Measurements from ENCODE around the gene RPL14.

- TF ChIP-seq POLR2A (IDR thresholded peaks at IDR 0.05; ENCODE audit: low read length) (peak; percentile 51), RAD21 (conservative IDR thresholded peaks at IDR 0.05 in 1 of 2, IDR thresholded peaks at IDR 0.05 in 1 of 2) (no peak), EP300 (IDR thresholded peaks at IDR 0.05) (no peak), ESRRA (IDR thresholded peaks at IDR 0.05; ENCODE audit: borderline replicate concordance, low read length) (no peak), EHMT2 (IDR thresholded peaks at IDR 0.05; ENCODE audit: low read depth) (no peak), ZNF302 (CRISPR knock-in tag; IDR thresholded peaks at IDR 0.05) (no peak), MAFK (IDR thresholded peaks at IDR 0.05; ENCODE audit: partially characterized antibody) (no peak), MYC (IDR thresholded peaks at IDR 0.05; ENCODE audit: borderline replicate concordance, low read length) (no peak)
- TF ChIP-seq, protein P1, sequence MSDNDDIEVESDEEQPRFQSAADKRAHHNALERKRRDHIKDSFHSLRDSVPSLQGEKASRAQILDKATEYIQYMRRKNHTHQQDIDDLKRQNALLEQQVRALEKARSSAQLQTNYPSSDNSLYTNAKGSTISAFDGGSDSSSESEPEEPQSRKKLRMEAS (IDR thresholded peaks at IDR 0.05): peak; percentile 44; the same call in 1 of the 2 replicates
- TF ChIP-seq, protein P2, sequence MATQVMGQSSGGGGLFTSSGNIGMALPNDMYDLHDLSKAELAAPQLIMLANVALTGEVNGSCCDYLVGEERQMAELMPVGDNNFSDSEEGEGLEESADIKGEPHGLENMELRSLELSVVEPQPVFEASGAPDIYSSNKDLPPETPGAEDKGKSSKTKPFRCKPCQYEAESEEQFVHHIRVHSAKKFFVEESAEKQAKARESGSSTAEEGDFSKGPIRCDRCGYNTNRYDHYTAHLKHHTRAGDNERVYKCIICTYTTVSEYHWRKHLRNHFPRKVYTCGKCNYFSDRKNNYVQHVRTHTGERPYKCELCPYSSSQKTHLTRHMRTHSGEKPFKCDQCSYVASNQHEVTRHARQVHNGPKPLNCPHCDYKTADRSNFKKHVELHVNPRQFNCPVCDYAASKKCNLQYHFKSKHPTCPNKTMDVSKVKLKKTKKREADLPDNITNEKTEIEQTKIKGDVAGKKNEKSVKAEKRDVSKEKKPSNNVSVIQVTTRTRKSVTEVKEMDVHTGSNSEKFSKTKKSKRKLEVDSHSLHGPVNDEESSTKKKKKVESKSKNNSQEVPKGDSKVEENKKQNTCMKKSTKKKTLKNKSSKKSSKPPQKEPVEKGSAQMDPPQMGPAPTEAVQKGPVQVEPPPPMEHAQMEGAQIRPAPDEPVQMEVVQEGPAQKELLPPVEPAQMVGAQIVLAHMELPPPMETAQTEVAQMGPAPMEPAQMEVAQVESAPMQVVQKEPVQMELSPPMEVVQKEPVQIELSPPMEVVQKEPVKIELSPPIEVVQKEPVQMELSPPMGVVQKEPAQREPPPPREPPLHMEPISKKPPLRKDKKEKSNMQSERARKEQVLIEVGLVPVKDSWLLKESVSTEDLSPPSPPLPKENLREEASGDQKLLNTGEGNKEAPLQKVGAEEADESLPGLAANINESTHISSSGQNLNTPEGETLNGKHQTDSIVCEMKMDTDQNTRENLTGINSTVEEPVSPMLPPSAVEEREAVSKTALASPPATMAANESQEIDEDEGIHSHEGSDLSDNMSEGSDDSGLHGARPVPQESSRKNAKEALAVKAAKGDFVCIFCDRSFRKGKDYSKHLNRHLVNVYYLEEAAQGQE (IDR thresholded peaks at IDR 0.05): no peak
- TF ChIP-seq, protein P3, sequence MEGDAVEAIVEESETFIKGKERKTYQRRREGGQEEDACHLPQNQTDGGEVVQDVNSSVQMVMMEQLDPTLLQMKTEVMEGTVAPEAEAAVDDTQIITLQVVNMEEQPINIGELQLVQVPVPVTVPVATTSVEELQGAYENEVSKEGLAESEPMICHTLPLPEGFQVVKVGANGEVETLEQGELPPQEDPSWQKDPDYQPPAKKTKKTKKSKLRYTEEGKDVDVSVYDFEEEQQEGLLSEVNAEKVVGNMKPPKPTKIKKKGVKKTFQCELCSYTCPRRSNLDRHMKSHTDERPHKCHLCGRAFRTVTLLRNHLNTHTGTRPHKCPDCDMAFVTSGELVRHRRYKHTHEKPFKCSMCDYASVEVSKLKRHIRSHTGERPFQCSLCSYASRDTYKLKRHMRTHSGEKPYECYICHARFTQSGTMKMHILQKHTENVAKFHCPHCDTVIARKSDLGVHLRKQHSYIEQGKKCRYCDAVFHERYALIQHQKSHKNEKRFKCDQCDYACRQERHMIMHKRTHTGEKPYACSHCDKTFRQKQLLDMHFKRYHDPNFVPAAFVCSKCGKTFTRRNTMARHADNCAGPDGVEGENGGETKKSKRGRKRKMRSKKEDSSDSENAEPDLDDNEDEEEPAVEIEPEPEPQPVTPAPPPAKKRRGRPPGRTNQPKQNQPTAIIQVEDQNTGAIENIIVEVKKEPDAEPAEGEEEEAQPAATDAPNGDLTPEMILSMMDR (IDR thresholded peaks at IDR 0.05): no peak
Measured at GRCh38 chr3:40452876-40453730, 4.0 kb upstream of the RPL14 start.
